ENCODE measurements around the gene FAM120A. TPM values are rescaled to one million over a fixed set of nuclear protein-coding genes. Genes with fewer than 3 reads are reported as not detected.
"Not testable (repeated sequence)": the region's sequence is repeated elsewhere in the genome, so short reads cannot be mapped to it uniquely, and the experiment has no call there.

Gene FAM120A
- total RNA-seq, 2 donors from 2014 or later: 87.1 to 151 TPM

DNA sequence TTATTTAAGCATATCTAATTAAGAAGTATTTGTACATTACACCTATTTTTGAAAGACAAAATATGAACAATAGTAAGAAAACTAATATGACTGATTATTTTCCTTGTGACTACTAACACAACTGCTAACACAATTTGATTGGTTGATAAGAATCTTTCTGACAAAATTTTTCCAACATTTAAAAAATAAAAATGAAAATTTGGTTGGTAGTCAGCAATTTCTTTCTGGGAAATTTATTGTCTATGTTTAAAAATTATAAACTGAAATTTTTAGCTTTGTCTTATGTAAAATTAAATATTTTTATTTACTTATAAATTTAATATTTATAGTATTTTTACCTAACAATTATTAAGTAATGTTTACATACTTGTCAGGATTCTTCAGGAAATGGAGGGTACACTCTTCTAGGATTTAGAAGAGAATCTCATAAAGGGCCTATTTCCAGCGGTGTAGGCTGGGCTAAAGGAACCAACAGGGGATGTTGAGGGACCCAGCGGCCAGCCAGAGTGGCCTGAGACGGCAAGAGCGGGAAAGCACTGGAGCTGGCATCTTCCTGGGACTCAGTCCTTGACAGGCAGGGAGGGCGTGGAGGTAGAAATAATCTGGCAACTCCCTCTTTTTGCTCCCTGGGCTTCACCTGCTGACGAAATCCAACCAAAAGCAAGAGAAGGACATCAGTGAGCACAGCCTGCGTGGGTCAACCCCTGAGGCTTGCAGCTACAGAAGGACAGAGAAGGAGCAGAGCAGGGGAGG is 14.7 kb upstream of the FAM120A start:
- no peaks in the 10 kb centered on the region for H3K27me3 Mint-ChIP-seq
- H3K4me1 Mint-ChIP-seq: no peaks in the 10 kb centered on the region
- ATAC-seq (replicated peaks): no peak
- H3K9me3 Mint-ChIP-seq: no peaks in the 10 kb centered on the region
- no peaks in the 10 kb centered on the region for H3K36me3 Mint-ChIP-seq (ENCODE audit: low read depth)
- H3K4me3 Mint-ChIP-seq: no peak overlapping the region
- H3K27ac Mint-ChIP-seq: no peak overlapping the region

- no peaks in the 10 kb centered on the region for H3K9me3 Mint-ChIP-seq
- ATAC-seq (replicated peaks): no peak
- H3K27ac Mint-ChIP-seq: no peak overlapping the region
- H3K4me1 Mint-ChIP-seq: peaks cover 5% of the 10 kb centered on the region
- H3K27me3 Mint-ChIP-seq: no peaks in the 10 kb centered on the region
- H3K4me3 Mint-ChIP-seq: no peak overlapping the region
- H3K36me3 Mint-ChIP-seq (ENCODE audit: low read depth): no peaks in the 10 kb centered on the region
Observed at GRCh38 chr9:93437996-93438395, 13.5 kb upstream of the FAM120A start.

GRCh38 chr9:93439301-93439700 is 12.2 kb upstream of the FAM120A start:
- not testable (repeated sequence) for H3K4me3 Mint-ChIP-seq

GRCh38 chr9:93440896-93441580 is 10.4 kb upstream of the FAM120A start:
- peaks cover 13% of the 10 kb centered on the region for H3K36me3 Mint-ChIP-seq (ENCODE audit: low read depth)
- no peak overlapping the region for H3K27ac Mint-ChIP-seq
- H3K9me3 Mint-ChIP-seq: no peaks in the 10 kb centered on the region
- H3K27me3 Mint-ChIP-seq: no peaks in the 10 kb centered on the region
- peaks cover 5% of the 10 kb centered on the region for H3K4me1 Mint-ChIP-seq
- no peak for ATAC-seq (replicated peaks)
- no peak overlapping the region for H3K4me3 Mint-ChIP-seq

More at GRCh38 chr9:93439301-93439700, 12.2 kb upstream of the FAM120A start:
- H3K4me1 Mint-ChIP-seq; H3K36me3 Mint-ChIP-seq (ENCODE audit: low read depth); H3K27ac Mint-ChIP-seq; H3K27me3 Mint-ChIP-seq; ATAC-seq (replicated peaks); H3K9me3 Mint-ChIP-seq: not testable (repeated sequence)

GRCh38 chr9:93446073-93446472 is 5.4 kb upstream of the FAM120A start:
- peak overlapping the region; percentile 60 for H3K27ac Mint-ChIP-seq
- H3K4me1 Mint-ChIP-seq: peaks cover 9% of the 10 kb centered on the region
- no peak for ATAC-seq (replicated peaks)
- no peaks in the 10 kb centered on the region for H3K27me3 Mint-ChIP-seq
- H3K4me3 Mint-ChIP-seq: no peak overlapping the region
- no peaks in the 10 kb centered on the region for H3K9me3 Mint-ChIP-seq
- H3K36me3 Mint-ChIP-seq (ENCODE audit: low read depth): peaks cover 63% of the 10 kb centered on the region

- H3K4me1 Mint-ChIP-seq: peaks cover 7% of the 10 kb centered on the region
- ATAC-seq (replicated peaks): no peak
- peaks cover 65% of the 10 kb centered on the region for H3K36me3 Mint-ChIP-seq (ENCODE audit: low read depth)
- peak overlapping the region; percentile 60 for H3K27ac Mint-ChIP-seq
- H3K27me3 Mint-ChIP-seq: no peaks in the 10 kb centered on the region
- no peak overlapping the region for H3K4me3 Mint-ChIP-seq
- H3K9me3 Mint-ChIP-seq: no peaks in the 10 kb centered on the region
Observed at GRCh38 chr9:93447655-93448054, 3.8 kb upstream of the FAM120A start.

- Mint-ChIP-seq H3K4me1 (peaks cover 26% of the 10 kb centered on the region), H3K27me3 (no peaks in the 10 kb centered on the region)
Observed at GRCh38 chr9:93451849-93452709, 594 bp downstream of the FAM120A start.

DNA sequence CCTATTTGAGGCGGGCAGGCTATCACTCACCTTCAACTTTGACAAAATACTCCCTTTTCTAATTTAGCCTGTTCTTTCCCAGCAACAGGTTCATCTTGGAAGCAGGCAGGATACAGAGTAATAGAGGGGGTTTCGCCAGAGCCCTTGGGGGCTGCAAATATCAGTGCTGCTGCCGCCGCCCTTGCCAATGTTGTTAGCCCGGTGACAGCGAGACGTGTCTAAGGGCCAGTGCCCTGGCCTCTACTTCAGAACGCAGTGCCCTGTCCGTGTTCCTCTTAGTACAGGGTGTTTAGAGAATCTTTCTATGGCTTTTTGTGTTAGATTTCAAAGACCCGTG is 1.2 kb downstream of the FAM120A start:
- Mint-ChIP-seq H3K9me3 (no peaks in the 10 kb centered on the region), H3K4me3 (peak overlapping the region; percentile 94), H3K27me3 (no peaks in the 10 kb centered on the region), H3K36me3 (ENCODE audit: low read depth) (peaks cover 70% of the 10 kb centered on the region), H3K4me1 (peaks cover 32% of the 10 kb centered on the region), H3K27ac (peak overlapping the region; percentile 94)
- ATAC-seq (replicated peaks): no peak

More at GRCh38 chr9:93451849-93452709, 594 bp downstream of the FAM120A start:
- H3K27ac Mint-ChIP-seq: peak overlapping the region; percentile 94
- H3K9me3 Mint-ChIP-seq: no peaks in the 10 kb centered on the region
- H3K36me3 Mint-ChIP-seq (ENCODE audit: low read depth): peaks cover 73% of the 10 kb centered on the region
- H3K4me3 Mint-ChIP-seq: peak overlapping the region; percentile 94
- peak; percentile 8 for ATAC-seq (replicated peaks)

GRCh38 chr9:93453047-93453914 is 1.8 kb downstream of the FAM120A start, which contains the start of gene FAM120AOS:
Gene FAM120AOS, minus strand, starts transcription at chr9:93453581. Its CDS starts 872 bp downstream, at chr9:93452709.
- peaks cover 70% of the 10 kb centered on the region for H3K36me3 Mint-ChIP-seq (ENCODE audit: low read depth)
- peak; percentile 74 for ATAC-seq (replicated peaks)
- H3K4me3 Mint-ChIP-seq: peak within 1 kb of the TSS; percentile 94
- peak within 1 kb of the TSS; percentile 94 for H3K27ac Mint-ChIP-seq
- peaks cover 38% of the 10 kb centered on the region for H3K4me1 Mint-ChIP-seq
- H3K9me3 Mint-ChIP-seq: no peaks in the 10 kb centered on the region
- no peaks in the 10 kb centered on the region for H3K27me3 Mint-ChIP-seq

- Mint-ChIP-seq H3K27ac (peak overlapping the region; percentile 69), H3K4me1 (peaks cover 48% of the 10 kb centered on the region), H3K4me3 (peak overlapping the region; percentile 75), H3K36me3 (ENCODE audit: low read depth) (peaks cover 45% of the 10 kb centered on the region), H3K27me3 (no peaks in the 10 kb centered on the region), H3K9me3 (no peaks in the 10 kb centered on the region)
- no peak for ATAC-seq (replicated peaks)
Observed at GRCh38 chr9:93456022-93456421, 4.5 kb downstream of the FAM120A start.

DNA sequence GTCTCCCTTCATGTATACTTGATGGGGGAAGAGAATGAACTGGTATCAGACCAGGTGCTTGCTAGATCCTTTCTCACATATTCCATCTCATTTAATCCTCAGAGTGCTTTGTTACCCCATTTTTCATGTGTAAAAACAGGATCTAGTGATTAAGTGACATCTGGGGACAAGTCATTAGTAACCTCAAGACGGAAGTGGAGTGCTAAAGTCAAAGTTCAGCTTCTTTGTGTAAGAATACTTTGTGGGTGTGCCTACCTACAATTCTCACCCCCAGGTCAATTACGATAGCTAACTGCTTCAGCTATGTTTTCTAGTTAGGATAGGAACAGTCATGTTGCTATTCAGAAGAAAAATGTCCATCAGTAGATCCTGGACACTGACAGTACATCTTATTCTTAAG is 5.0 kb downstream of the FAM120A start:
- Mint-ChIP-seq H3K4me3 (peak overlapping the region; percentile 75), H3K36me3 (ENCODE audit: low read depth) (peaks cover 45% of the 10 kb centered on the region), H3K27me3 (no peaks in the 10 kb centered on the region), H3K27ac (peak overlapping the region; percentile 69), H3K9me3 (no peaks in the 10 kb centered on the region), H3K4me1 (peaks cover 50% of the 10 kb centered on the region)
- ATAC-seq (replicated peaks): peak; percentile 14

- H3K27ac Mint-ChIP-seq: peak overlapping the region; percentile 69
Observed at GRCh38 chr9:93457006-93457405, 5.5 kb downstream of the FAM120A start.

DNA sequence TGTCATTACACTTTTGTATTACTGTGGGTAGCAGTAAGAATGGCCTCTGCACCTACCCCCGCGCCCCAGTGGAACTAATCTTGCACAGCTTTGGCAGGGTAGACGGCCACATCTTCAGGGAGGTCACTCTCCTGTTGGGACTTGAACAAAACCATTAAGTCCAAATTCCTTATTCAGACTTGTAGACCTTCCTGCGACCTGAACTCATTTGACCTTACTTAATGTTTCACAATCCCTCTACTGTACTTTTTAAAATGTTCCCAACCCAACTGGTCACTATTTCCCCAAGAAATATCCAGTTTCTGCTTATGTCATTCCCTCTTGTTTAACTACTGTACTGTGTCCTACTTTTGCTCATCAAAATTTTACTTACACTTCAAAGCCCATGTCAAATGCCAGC is 7.2 kb downstream of the FAM120A start:
- peaks cover 62% of the 10 kb centered on the region for H3K4me1 Mint-ChIP-seq
- H3K27me3 Mint-ChIP-seq: no peaks in the 10 kb centered on the region
- H3K36me3 Mint-ChIP-seq (ENCODE audit: low read depth): peaks cover 39% of the 10 kb centered on the region
- H3K27ac Mint-ChIP-seq: peak overlapping the region; percentile 65
- H3K4me3 Mint-ChIP-seq: no peak overlapping the region
- no peak for ATAC-seq (replicated peaks)
- no peaks in the 10 kb centered on the region for H3K9me3 Mint-ChIP-seq

More at GRCh38 chr9:93457006-93457405, 5.5 kb downstream of the FAM120A start:
- ATAC-seq (replicated peaks): no peak
- no peaks in the 10 kb centered on the region for H3K9me3 Mint-ChIP-seq
- peak overlapping the region; percentile 75 for H3K4me3 Mint-ChIP-seq
- H3K4me1 Mint-ChIP-seq: peaks cover 50% of the 10 kb centered on the region
- peaks cover 45% of the 10 kb centered on the region for H3K36me3 Mint-ChIP-seq (ENCODE audit: low read depth)
- no peaks in the 10 kb centered on the region for H3K27me3 Mint-ChIP-seq

Data from activated T-helper 17 cell treated with anti-CD3 and anti-CD28 coated beads, Interleukin-2, amount 50 U/mL, for 72 hours (primary cell).